H9 (cell line): Measurements from ENCODE around the gene ZMYND11. TPM values are rescaled to one million over a fixed set of nuclear protein-coding genes. Genes with fewer than 3 reads are reported as not detected.

Experiments used
- DNase-seq: peaks from one replicate; pipeline ENCODE4 v3.0.0-alpha.2; 2017
- H2AFZ ChIP-seq: one replicate; pipeline ENCODE4 v1.6.1; 2013; ENCODE audit warnings: mild to moderate bottlenecking, low read length, control low read depth, moderate library complexity
- H2AK5ac ChIP-seq: 2 replicates; pipeline ENCODE4 v1.6.1; 2013; ENCODE audit warnings: low read length, control low read depth, mixed read lengths; ENCODE audit not compliant: insufficient read length
- H2BK120ac ChIP-seq: one replicate; pipeline ENCODE4 v1.6.1; 2013; ENCODE audit warnings: low read depth, mild to moderate bottlenecking, low read length, control low read depth, inconsistent platforms; ENCODE audit not compliant: poor library complexity, severe bottlenecking
- H2BK12ac ChIP-seq: 2 replicates; pipeline ENCODE4 v1.6.1; 2013; ENCODE audit warnings: low read length, control low read depth, mixed read lengths, low read depth; ENCODE audit not compliant: insufficient read length
- H2BK15ac ChIP-seq: 2 replicates; pipeline ENCODE4 v1.6.1; 2013; ENCODE audit warnings: low read depth, low read length, control low read depth
- H2BK20ac ChIP-seq: one replicate; pipeline ENCODE4 v1.6.1; 2013; ENCODE audit warnings: low read depth, mild to moderate bottlenecking, low read length, control low read depth, inconsistent platforms; ENCODE audit not compliant: poor library complexity, severe bottlenecking
- H2BK5ac ChIP-seq: 2 replicates; pipeline ENCODE4 v1.6.1; 2013; ENCODE audit warnings: low read length, control low read depth, mixed read lengths; ENCODE audit not compliant: insufficient read length
- H3K14ac ChIP-seq: 2 replicates; pipeline ENCODE4 v1.6.1; 2013; ENCODE audit warnings: low read length, control low read depth; ENCODE audit not compliant: insufficient read depth
- H3K18ac ChIP-seq: 2 replicates; pipeline ENCODE4 v1.6.1; 2013; ENCODE audit warnings: low read depth, mild to moderate bottlenecking, mixed read lengths, low read length, control low read depth; ENCODE audit not compliant: insufficient read length
- H3K23ac ChIP-seq: 2 replicates; pipeline ENCODE4 v1.6.1; 2013; ENCODE audit warnings: low read length, control low read depth, mixed read lengths, low read depth; ENCODE audit not compliant: insufficient read length
- H3K23me2 ChIP-seq: 2 replicates; pipeline ENCODE4 v1.6.1; 2013; ENCODE audit warnings: low read depth, mild to moderate bottlenecking, mixed read lengths, low read length, control low read depth; ENCODE audit not compliant: insufficient read length, poor library complexity, severe bottlenecking
- H3K27ac ChIP-seq: 2 replicates; pipeline ENCODE4 v1.5.1; 2013; ENCODE audit warnings: low read length, control low read depth, mixed read lengths, low read depth; ENCODE audit not compliant: insufficient read length
- H3K27me3 ChIP-seq: 2 replicates; pipeline ENCODE4 v1.6.1; 2013; ENCODE audit warnings: low read length, control low read depth, inconsistent platforms; ENCODE audit not compliant: insufficient read depth
- H3K4ac ChIP-seq: 2 replicates; pipeline ENCODE4 v1.6.1; 2013; ENCODE audit warnings: low read depth, mild to moderate bottlenecking, control low read depth, inconsistent platforms, low read length, moderate library complexity
- H3K4me1 ChIP-seq: 2 replicates; pipeline ENCODE4 v1.6.1; 2013; ENCODE audit warnings: low read length, control low read depth, inconsistent platforms; ENCODE audit not compliant: insufficient read depth
- H3K4me2 ChIP-seq: 2 replicates; pipeline ENCODE4 v1.6.1; 2013; ENCODE audit warnings: low read length, control low read depth, mixed read lengths; ENCODE audit not compliant: insufficient read length, insufficient read depth
- H3K56ac ChIP-seq: 2 replicates; pipeline ENCODE4 v1.6.1; 2013; ENCODE audit warnings: low read depth, mild to moderate bottlenecking, mixed read lengths, low read length, control low read depth; ENCODE audit not compliant: insufficient read length
- H3K79me1 ChIP-seq: 2 replicates; pipeline ENCODE4 v1.6.1; 2013; ENCODE audit warnings: low read depth, mild to moderate bottlenecking, moderate library complexity, low read length, control low read depth, inconsistent platforms; ENCODE audit not compliant: insufficient read depth, poor library complexity, severe bottlenecking
- H3K79me2 ChIP-seq: 2 replicates; pipeline ENCODE4 v1.6.1; 2013; ENCODE audit warnings: low read length, control low read depth, inconsistent platforms; ENCODE audit not compliant: insufficient read depth
- H3K9ac ChIP-seq: 2 replicates; pipeline ENCODE4 v1.6.1; 2013; ENCODE audit warnings: low read length, control low read depth, mixed read lengths; ENCODE audit not compliant: insufficient read length; ENCODE audit errors: extremely low read depth
- H3K9me3 ChIP-seq: one replicate; pipeline ENCODE4 v1.6.1; 2013; ENCODE audit warnings: low read depth, low read length, inconsistent platforms; ENCODE audit not compliant: control insufficient read depth
- H3T11ph ChIP-seq: one replicate; pipeline ENCODE4 v1.6.1; 2013; ENCODE audit warnings: mild to moderate bottlenecking, low read length, control low read depth, inconsistent platforms
- H4K20me1 ChIP-seq: one replicate; pipeline ENCODE4 v1.6.1; 2013; ENCODE audit not compliant: control insufficient read depth, insufficient read length, insufficient read depth
- H4K5ac ChIP-seq: 2 replicates; pipeline ENCODE4 v1.6.1; 2013; ENCODE audit warnings: low read depth, mild to moderate bottlenecking, mixed read lengths, low read length, control low read depth; ENCODE audit not compliant: insufficient read length
- H4K8ac ChIP-seq: replicated peaks from 2 replicates; pipeline ENCODE4 v1.6.1; 2013; ENCODE audit warnings: low read length, control low read depth, mixed read lengths, low read depth; ENCODE audit not compliant: insufficient read length
- H4K91ac ChIP-seq: 2 replicates; pipeline ENCODE4 v1.6.1; 2013; ENCODE audit warnings: low read depth, mild to moderate bottlenecking, moderate library complexity, mixed read lengths, low read length, control low read depth; ENCODE audit not compliant: insufficient read length
- H3K27ac Mint-ChIP-seq, 3 experiments: 2 replicates in 2 of 3; 3 replicates in 1 of 3; pipeline ENCODE4 v1.8.0; 2020 to 2021; ENCODE audit warnings: mixed read lengths in 3 of 3, mild to moderate bottlenecking in 1 of 3, moderate library complexity in 1 of 3
- H3K27me3 Mint-ChIP-seq: 2 replicates; pipeline ENCODE4 v1.8.0; 2021; ENCODE audit warnings: low read depth, mild to moderate bottlenecking, moderate library complexity, mixed read lengths
- H3K36me3 Mint-ChIP-seq, 3 experiments: 2 replicates in 2 of 3; 3 replicates in 1 of 3; pipeline ENCODE4 v1.8.0; 2020 to 2021; ENCODE audit warnings: low read depth in 3 of 3, mixed read lengths in 3 of 3; ENCODE audit not compliant: insufficient read depth in 1 of 3
- H3K4me1 Mint-ChIP-seq, 2 experiments: 2 replicates each; pipeline ENCODE4 v1.8.0; 2020; ENCODE audit warnings: mixed read lengths in 2 of 2
- H3K4me3 Mint-ChIP-seq, 2 experiments: 2 replicates in 1 of 2; 3 replicates in 1 of 2; pipeline ENCODE4 v1.8.0; 2020 to 2021; ENCODE audit warnings: mild to moderate bottlenecking in 2 of 2, mixed read lengths in 2 of 2, moderate library complexity in 1 of 2
- H3K9me3 Mint-ChIP-seq, 2 experiments: 2 replicates in 1 of 2; 3 replicates in 1 of 2; pipeline ENCODE4 v1.8.0; 2020; ENCODE audit warnings: mild to moderate bottlenecking in 2 of 2, mixed read lengths in 2 of 2, moderate library complexity in 1 of 2
- WGBS: extraction: QIAGEN DNeasy Blood & Tissue Kit; methylation state at CpG from one replicate; pipeline ENCODE4 v1.1.7; 2013; ENCODE audit warnings: missing lambda C conversion rate, low lambda C conversion rate, mixed read lengths; ENCODE audit not compliant: insufficient read length; ENCODE audit errors: extremely low coverage; 5-methylcytosine and 5-hydroxymethylcytosine counted together
- total RNA-seq: library from RNA; stranded (reverse); gene quantifications from 2 replicates; pipeline ENCODE4 v1.2.1, GENCODE V29; 2021
- TF ChIP-seq, protein P1 (sequence below): fragments of 200-600 bp; sonication (generic); conservative IDR thresholded peaks from 3 replicates; pipeline ENCODE4 v1.8.0; 2021; ENCODE audit warnings: antibody characterized with exemption, mild to moderate bottlenecking

ZMYND11 gene
- total RNA-seq, 1 experiment from 2014 or later = 33.7 TPM

DNA sequence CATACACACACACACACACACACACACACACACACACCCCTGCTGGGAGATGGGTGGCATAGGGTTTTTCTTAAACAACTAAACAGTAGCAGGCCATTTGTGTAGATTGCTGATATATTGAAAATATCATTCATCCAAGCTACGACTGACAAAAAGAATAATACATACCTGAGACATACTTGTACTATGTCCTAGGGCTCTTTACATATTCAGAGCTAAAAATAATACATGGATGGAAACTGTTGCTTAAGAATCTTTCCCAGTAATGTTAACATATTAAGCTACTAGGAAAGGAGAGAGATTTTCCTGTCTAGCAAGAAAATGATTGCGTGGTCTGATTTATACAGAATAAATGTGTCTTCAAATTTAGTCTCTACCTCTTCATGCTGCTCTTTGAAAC is 46.0 kb upstream of the ZMYND11 start:
- Histone ChIP-seq H3T11ph (no peak overlapping the region), H2AK5ac (no peak overlapping the region), H3K9me3 (no peaks in the 10 kb centered on the region), H3K9ac (no peak overlapping the region), H3K79me2 (no peaks in the 10 kb centered on the region), H4K8ac (no peak overlapping the region), H3K14ac (no peak overlapping the region), H3K4ac (no peak overlapping the region), H3K27ac (no peak overlapping the region), H2BK120ac (no peak overlapping the region), H3K4me1 (no peaks in the 10 kb centered on the region), H3K23ac (no peak overlapping the region), H3K18ac (no peak overlapping the region), H3K4me2 (no peak overlapping the region), H3K79me1 (no peaks in the 10 kb centered on the region), H3K56ac (no peak overlapping the region), H4K5ac (no peak overlapping the region), H2BK12ac (no peak overlapping the region), H3K27me3 (no peaks in the 10 kb centered on the region), H2AFZ (no peak overlapping the region), H2BK15ac (no peak overlapping the region), H4K20me1 (no peaks in the 10 kb centered on the region), H4K91ac (no peak overlapping the region), H3K23me2 (no peaks in the 10 kb centered on the region), H2BK20ac (no peak overlapping the region), H2BK5ac (no peak overlapping the region)
- DNase-seq = no peak
- H3K4me1 Mint-ChIP-seq = no peaks in the 10 kb centered on the region
- H3K27ac Mint-ChIP-seq = no peak overlapping the region
- no CpG with 5 or more reads among the region's 2 CpGs for WGBS
- TF ChIP-seq, protein P1, sequence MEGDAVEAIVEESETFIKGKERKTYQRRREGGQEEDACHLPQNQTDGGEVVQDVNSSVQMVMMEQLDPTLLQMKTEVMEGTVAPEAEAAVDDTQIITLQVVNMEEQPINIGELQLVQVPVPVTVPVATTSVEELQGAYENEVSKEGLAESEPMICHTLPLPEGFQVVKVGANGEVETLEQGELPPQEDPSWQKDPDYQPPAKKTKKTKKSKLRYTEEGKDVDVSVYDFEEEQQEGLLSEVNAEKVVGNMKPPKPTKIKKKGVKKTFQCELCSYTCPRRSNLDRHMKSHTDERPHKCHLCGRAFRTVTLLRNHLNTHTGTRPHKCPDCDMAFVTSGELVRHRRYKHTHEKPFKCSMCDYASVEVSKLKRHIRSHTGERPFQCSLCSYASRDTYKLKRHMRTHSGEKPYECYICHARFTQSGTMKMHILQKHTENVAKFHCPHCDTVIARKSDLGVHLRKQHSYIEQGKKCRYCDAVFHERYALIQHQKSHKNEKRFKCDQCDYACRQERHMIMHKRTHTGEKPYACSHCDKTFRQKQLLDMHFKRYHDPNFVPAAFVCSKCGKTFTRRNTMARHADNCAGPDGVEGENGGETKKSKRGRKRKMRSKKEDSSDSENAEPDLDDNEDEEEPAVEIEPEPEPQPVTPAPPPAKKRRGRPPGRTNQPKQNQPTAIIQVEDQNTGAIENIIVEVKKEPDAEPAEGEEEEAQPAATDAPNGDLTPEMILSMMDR = no peak
- no peaks in the 10 kb centered on the region; a peak in 1 of 7 replicates for H3K36me3 Mint-ChIP-seq
- no peak overlapping the region for H3K4me3 Mint-ChIP-seq
- peaks cover 1% of the 10 kb centered on the region for H3K27me3 Mint-ChIP-seq
- H3K9me3 Mint-ChIP-seq = peaks cover 0 to 58% of the 10 kb centered on the region in 2 experiments; a peak in 2 of 5 replicates
